Measurements from ENCODE around the gene RAB11A.

Gene RAB11A

DNA sequence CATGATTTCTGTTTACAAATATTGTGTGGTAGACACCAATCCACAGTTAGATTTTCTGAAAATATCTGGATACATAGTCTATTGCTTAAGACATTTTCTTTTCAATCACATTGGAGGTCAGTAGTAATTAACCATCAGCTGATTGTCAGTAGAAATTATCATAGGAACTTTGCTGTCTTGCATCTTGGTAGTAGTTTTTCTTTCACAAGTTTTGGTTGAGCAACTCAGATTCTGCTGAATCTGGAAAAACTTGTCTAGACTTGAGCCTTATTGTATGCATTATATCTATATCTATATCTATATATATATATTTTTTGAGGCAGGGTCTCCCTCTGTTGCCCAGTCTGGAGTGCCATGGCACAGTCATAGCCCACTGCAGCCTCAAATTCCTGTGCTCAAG is 4.0 kb downstream of the RAB11A start:
- peaks cover 0 to 37% (median 7%) of the 10 kb centered on the region in 4 donors for H3K4me1 ChIP-seq
- H3K27me3 ChIP-seq = no peaks in the 10 kb centered on the region
- H3K36me3 ChIP-seq = peaks cover 13 to 23% (median 21%) of the 10 kb centered on the region in 3 donors
- DNase-seq = no peak
- H3K4me3 ChIP-seq = no peak overlapping the region
- H3K9me3 ChIP-seq = no peaks in the 10 kb centered on the region
- intact Hi-C loops (cut with DNase I; ENCODE audit: low total_unique reads) = no loop called here
- H3K27ac ChIP-seq = no peak overlapping the region
- TF ChIP-seq, protein P1, sequence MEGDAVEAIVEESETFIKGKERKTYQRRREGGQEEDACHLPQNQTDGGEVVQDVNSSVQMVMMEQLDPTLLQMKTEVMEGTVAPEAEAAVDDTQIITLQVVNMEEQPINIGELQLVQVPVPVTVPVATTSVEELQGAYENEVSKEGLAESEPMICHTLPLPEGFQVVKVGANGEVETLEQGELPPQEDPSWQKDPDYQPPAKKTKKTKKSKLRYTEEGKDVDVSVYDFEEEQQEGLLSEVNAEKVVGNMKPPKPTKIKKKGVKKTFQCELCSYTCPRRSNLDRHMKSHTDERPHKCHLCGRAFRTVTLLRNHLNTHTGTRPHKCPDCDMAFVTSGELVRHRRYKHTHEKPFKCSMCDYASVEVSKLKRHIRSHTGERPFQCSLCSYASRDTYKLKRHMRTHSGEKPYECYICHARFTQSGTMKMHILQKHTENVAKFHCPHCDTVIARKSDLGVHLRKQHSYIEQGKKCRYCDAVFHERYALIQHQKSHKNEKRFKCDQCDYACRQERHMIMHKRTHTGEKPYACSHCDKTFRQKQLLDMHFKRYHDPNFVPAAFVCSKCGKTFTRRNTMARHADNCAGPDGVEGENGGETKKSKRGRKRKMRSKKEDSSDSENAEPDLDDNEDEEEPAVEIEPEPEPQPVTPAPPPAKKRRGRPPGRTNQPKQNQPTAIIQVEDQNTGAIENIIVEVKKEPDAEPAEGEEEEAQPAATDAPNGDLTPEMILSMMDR (IDR thresholded peaks at IDR 0.05) = no peak

DNA sequence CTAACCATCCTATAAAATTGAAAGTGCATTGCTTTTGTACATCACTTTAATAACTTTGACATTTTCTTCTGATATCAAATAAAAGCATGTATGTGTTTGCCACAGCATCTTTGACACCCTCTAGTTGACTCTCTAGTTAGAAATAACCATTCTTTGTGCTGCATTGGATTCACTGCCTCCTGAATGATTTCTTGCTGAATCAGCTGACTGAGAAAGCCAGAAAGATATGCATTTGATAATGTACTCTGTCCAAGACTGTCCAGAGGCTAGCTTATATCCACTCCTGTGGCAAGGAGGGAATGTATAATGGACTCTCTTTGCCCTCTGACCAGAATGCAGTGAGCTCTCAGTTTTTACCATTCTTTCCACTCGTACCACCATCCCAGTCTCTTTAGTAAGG is 6.2 kb downstream of the RAB11A start:
- Histone ChIP-seq H3K36me3 (peaks cover 28 to 43% (median 43%) of the 10 kb centered on the region in 3 donors), H3K9me3 (no peaks in the 10 kb centered on the region), H3K27me3 (no peaks in the 10 kb centered on the region), H3K4me1 (peaks cover 0 to 36% (median 7%) of the 10 kb centered on the region in 4 donors), H3K27ac (no peak overlapping the region), H3K4me3 (no peak overlapping the region)
- TF ChIP-seq, protein P1 (IDR thresholded peaks at IDR 0.05) = no peak
- no peak for DNase-seq
- intact Hi-C loops (cut with DNase I; ENCODE audit: low total_unique reads) = no loop called here

DNA sequence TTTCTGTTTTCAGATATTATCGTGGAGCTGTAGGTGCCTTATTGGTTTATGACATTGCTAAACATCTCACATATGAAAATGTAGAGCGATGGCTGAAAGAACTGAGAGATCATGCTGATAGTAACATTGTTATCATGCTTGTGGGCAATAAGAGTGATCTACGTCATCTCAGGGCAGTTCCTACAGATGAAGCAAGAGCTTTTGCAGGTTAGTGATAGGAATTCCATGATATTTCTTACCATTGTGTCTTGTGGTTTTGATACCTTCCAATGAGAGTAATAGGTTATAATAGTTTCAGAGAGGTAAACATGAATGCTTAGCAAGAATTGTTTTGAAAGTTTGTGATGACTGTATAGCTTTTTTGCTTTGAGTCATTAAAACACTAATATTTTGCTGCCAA is 8.5 kb downstream of the RAB11A start:
- no peak for DNase-seq
- TF ChIP-seq, protein P1 (IDR thresholded peaks at IDR 0.05) = no peak
- H3K4me3 ChIP-seq = no peak overlapping the region
- H3K36me3 ChIP-seq = peaks cover 28 to 57% (median 50%) of the 10 kb centered on the region in 3 donors
- no peak overlapping the region for H3K27ac ChIP-seq
- peaks cover 0 to 20% (median 2%) of the 10 kb centered on the region in 4 donors for H3K4me1 ChIP-seq
- intact Hi-C loops (cut with DNase I; ENCODE audit: low total_unique reads) = no loop called here
- no peaks in the 10 kb centered on the region for H3K9me3 ChIP-seq
- no peaks in the 10 kb centered on the region for H3K27me3 ChIP-seq

DNA sequence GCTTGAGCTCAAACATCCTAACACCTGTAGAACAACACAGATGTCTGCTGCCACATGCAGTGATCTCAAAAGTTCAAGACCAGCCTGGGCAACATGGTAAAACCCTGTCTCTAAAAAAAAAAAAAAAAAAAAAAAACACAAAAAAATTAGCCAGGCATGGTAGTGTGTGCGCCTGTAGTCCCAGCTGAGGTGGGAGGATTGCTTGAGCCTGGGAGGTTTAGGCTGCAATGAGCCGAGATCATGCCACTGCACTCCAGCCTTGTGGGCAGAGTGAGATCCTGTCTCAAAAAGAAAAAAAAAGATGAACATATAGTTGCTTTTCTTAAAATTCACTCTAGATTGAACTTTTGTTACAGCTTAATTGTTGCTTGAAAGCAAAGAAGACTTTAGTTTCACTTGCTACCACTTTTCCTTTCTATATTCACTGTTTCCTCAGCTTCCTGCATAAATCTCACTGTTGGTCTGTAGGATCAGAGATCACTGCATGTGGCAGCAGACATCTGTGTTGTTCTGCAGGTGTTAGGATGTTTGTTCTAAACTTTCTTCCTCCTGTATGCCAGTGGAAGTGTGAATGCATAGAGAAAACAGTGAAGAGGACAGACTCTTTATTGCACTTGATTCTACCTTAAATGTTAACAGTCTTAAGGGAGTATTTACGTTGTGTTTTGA is 12.6 kb downstream of the RAB11A start:
- no peaks in the 10 kb centered on the region for H3K9me3 ChIP-seq
- no peaks in the 10 kb centered on the region for H3K4me1 ChIP-seq
- H3K4me3 ChIP-seq = no peak overlapping the region
- H3K27ac ChIP-seq = no peak overlapping the region
- H3K36me3 ChIP-seq = peaks cover 46 to 64% (median 52%) of the 10 kb centered on the region in 3 donors
- TF ChIP-seq, protein P1 (IDR thresholded peaks at IDR 0.05) = no peak
- intact Hi-C loops (cut with DNase I; ENCODE audit: low total_unique reads) = no loop called here
- H3K27me3 ChIP-seq = no peaks in the 10 kb centered on the region
- no peak for DNase-seq

DNA sequence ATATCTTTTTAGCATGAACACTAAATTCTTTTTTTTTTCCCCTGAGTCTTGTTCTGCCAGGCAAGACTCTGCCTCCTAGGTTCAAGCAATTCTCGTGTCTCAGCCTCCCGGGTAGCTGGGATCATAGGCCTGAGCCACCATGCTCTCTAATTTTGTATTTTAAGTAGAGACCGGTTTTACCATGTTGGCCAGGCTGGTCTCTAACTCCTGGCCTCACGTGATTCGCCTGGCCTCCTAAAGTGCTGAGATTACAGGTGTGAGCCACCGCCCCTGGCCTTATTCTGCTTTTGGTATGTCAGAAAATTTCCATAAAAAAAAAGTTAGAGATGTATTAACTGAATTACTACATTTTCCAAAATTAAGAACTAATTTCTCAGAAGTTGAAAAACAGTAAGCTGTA is 14.3 kb downstream of the RAB11A start:
- Histone ChIP-seq H3K27ac (no peak overlapping the region), H3K4me3 (no peak overlapping the region), H3K9me3 (no peaks in the 10 kb centered on the region), H3K36me3 (peaks cover 47 to 65% (median 56%) of the 10 kb centered on the region in 3 donors), H3K4me1 (no peaks in the 10 kb centered on the region), H3K27me3 (no peaks in the 10 kb centered on the region)
- DNase-seq = no peak
- TF ChIP-seq, protein P1 (IDR thresholded peaks at IDR 0.05) = no peak
- intact Hi-C loops (cut with DNase I; ENCODE audit: low total_unique reads) = no loop called here

Data from tibial artery (tissue), 4 donors.